SK-N-SH (cell line): ENCODE data around the gene DCUN1D1. TPM values are rescaled to one million over a fixed set of nuclear protein-coding genes. Genes with fewer than 3 reads are reported as not detected.

Experiments used
- CTCF ChIA-PET: fragments of 300-600, 350-600 bp; formaldehyde crosslinking; extraction: SDS; loops from one replicate; lab custom pipeline; 2021; lab: Yijun Ruan, JAX
- POLR2A ChIA-PET: fragments of 350-600 bp; sonication (Branson Sonifier 250); formaldehyde crosslinking; extraction: SDS; loops from one replicate; lab custom pipeline; 2020; ENCODE audit warnings: antibody characterized with exemption, inconsistent platforms; lab: Yijun Ruan, JAX
- DNase-seq: peaks from one replicate; pipeline ENCODE4 v3.0.0; 2012
- H2AFZ ChIP-seq: fragments of 200-600 bp; sonication (generic); 2 replicates; pipeline ENCODE4 v1.8.1; 2016; ENCODE audit warnings: antibody characterized with exemption, mild to moderate bottlenecking, low read depth
- H3F3A ChIP-seq: fragments of 200-600 bp; sonication (generic); replicated peaks from 2 replicates; pipeline ENCODE3; 2016; ENCODE audit warnings: antibody characterized with exemption, mild to moderate bottlenecking; ENCODE audit not compliant: insufficient read depth
- H3K27ac ChIP-seq, 2 experiments: fragments of 200-500 bp in 1 of 2; fragments of 200-600 bp in 1 of 2; sonication (Bioruptor generic) in 1 of 2; sonication (generic), shearing (Covaris generic) in 1 of 2; 2 replicates each; pipeline versions ENCODE4 v1.5.1 to v1.6.1; 2014 to 2016; ENCODE audit warnings: low read depth in 2 of 2, inconsistent platforms in 1 of 2, low read length in 1 of 2, mild to moderate bottlenecking in 1 of 2, mixed read lengths in 1 of 2
- H3K27me3 ChIP-seq: fragments of 200-600 bp; sonication (generic), shearing (Covaris generic); 2 replicates; pipeline ENCODE4 v1.6.1; 2016; ENCODE audit warnings: mixed run types; ENCODE audit not compliant: insufficient read depth
- H3K36me3 ChIP-seq, 2 experiments: fragments of 200-500 bp in 1 of 2; fragments of 200-600 bp in 1 of 2; sonication (Bioruptor generic) in 1 of 2; sonication (generic) in 1 of 2; replicated peaks in 1 of 2; 2 replicates each; pipeline versions ENCODE3 to v1.5.1; 2014 to 2016; ENCODE audit warnings: low read length in 1 of 2, mild to moderate bottlenecking in 1 of 2; ENCODE audit not compliant: insufficient read depth in 2 of 2, control insufficient read depth in 1 of 2
- H3K4me1 ChIP-seq, 2 experiments: fragments of 200-500 bp in 1 of 2; fragments of 200-600 bp in 1 of 2; sonication (Bioruptor generic) in 1 of 2; sonication (generic), shearing (Covaris generic) in 1 of 2; 2 replicates each; pipeline versions ENCODE4 v1.5.1 to v1.6.1; 2014 to 2016; ENCODE audit warnings: low read depth in 1 of 2, low read length in 1 of 2, mixed run types in 1 of 2; ENCODE audit not compliant: insufficient read depth in 2 of 2, control insufficient read depth in 1 of 2
- H3K4me2 ChIP-seq: fragments of 200-600 bp; sonication (generic), shearing (Covaris generic); 2 replicates; pipeline ENCODE4 v1.6.1; 2017; ENCODE audit warnings: mixed run types
- H3K4me3 ChIP-seq, 2 experiments: fragments of 200-500 bp in 1 of 2; fragments of 200-600 bp in 1 of 2; sonication (Bioruptor generic) in 1 of 2; sonication (generic), shearing (Covaris generic) in 1 of 2; 2 replicates each; pipeline versions ENCODE4 v1.5.1 to v1.8.1; 2014 to 2016; ENCODE audit warnings: low read depth in 2 of 2, inconsistent platforms in 1 of 2, low read length in 1 of 2, mild to moderate bottlenecking in 1 of 2, mixed read lengths in 1 of 2, moderate library complexity in 1 of 2
- H3K79me2 ChIP-seq: fragments of 200-600 bp; sonication (generic); 2 replicates; pipeline ENCODE4 v1.8.1; 2017; ENCODE audit warnings: mild to moderate bottlenecking; ENCODE audit not compliant: insufficient read depth
- H3K9ac ChIP-seq: fragments of 200-600 bp; sonication (generic); 2 replicates; pipeline ENCODE4 v1.6.1; 2017; ENCODE audit warnings: mixed run types
- H3K9me2 ChIP-seq: fragments of 200-600 bp; sonication (generic); 2 replicates; pipeline ENCODE4 v1.6.1; 2017; ENCODE audit warnings: mixed run types
- H3K9me3 ChIP-seq: fragments of 200-600 bp; sonication (generic); 2 replicates; pipeline ENCODE4 v1.6.1; 2017; ENCODE audit warnings: mixed run types, mild to moderate bottlenecking, moderate library complexity
- H4K20me1 ChIP-seq: fragments of 200-600 bp; sonication (generic); 2 replicates; pipeline ENCODE4 v1.6.1; 2017; ENCODE audit warnings: mild to moderate bottlenecking, mixed run types; ENCODE audit not compliant: insufficient read depth
- CHD2 ChIP-seq: fragments of 150-350 bp; IDR thresholded peaks from 2 replicates; pipeline ENCODE4 v1.6.1; 2018; ENCODE audit warnings: low read length; ENCODE audit not compliant: partially characterized antibody
- CTCF ChIP-seq: fragments of 200-600 bp; sonication (generic); IDR thresholded peaks from 2 replicates; pipeline ENCODE4 v1.6.1; 2017; ENCODE audit warnings: antibody characterized with exemption, mild to moderate bottlenecking, moderate library complexity
- ELF1 ChIP-seq: IDR thresholded peaks from 2 replicates; pipeline ENCODE4 v1.4.0; 2012
- FOSL2 ChIP-seq: IDR thresholded peaks from 2 replicates; pipeline ENCODE4 v1.4.0; 2012; ENCODE audit warnings: low read depth, mild to moderate bottlenecking, moderate library complexity, borderline replicate concordance
- FOXJ3 ChIP-seq: sonication (generic); formaldehyde crosslinking; IDR thresholded peaks from 2 replicates; pipeline ENCODE4 v1.5.1; 2020; ENCODE audit warnings: mild to moderate bottlenecking, missing genetic modification reagents
- RAD21 ChIP-seq: IDR thresholded peaks from 2 replicates; pipeline ENCODE4 v1.6.1; 2012; ENCODE audit warnings: mild to moderate bottlenecking, low read length
- RCOR1 ChIP-seq: fragments of 150-350 bp; IDR thresholded peaks from 2 replicates; pipeline ENCODE4 v1.6.1; 2017; ENCODE audit warnings: antibody characterized with exemption, low read length
- TCF12 ChIP-seq: IDR thresholded peaks from 2 replicates; pipeline ENCODE4 v1.4.0; 2012
- ZBTB33 ChIP-seq: IDR thresholded peaks from 2 replicates; pipeline ENCODE4 v1.4.0; 2012; ENCODE audit warnings: low read depth, borderline replicate concordance
- WGBS: methylation state at CpG from one replicate; pipeline ENCODE4 v1.1.6; 2017; ENCODE audit warnings: low lambda C conversion rate; 5-methylcytosine and 5-hydroxymethylcytosine counted together
- polyA plus RNA-seq, 3 experiments: library from polyadenylated mRNA; depleted of rRNA; stranded (reverse); fragments of >200 nt; gene quantifications; 2 replicates each; pipeline ENCODE4 v1.2.3, GENCODE V29; 2012
- TF ChIP-seq, protein P1 (sequence below): IDR thresholded peaks from 2 replicates; pipeline ENCODE4 v1.6.1; 2012; ENCODE audit warnings: mild to moderate bottlenecking, low read depth, low read length, moderate library complexity

Gene DCUN1D1
- polyA plus RNA-seq, 1 of the 3 experiments (the other 2 are of a cell fraction), result 4.5 TPM

- Histone ChIP-seq H2AFZ (no peak overlapping the region), H3K9ac (no peak overlapping the region), H3K4me2 (no peak overlapping the region), H3K4me1 (no peaks in the 10 kb centered on the region), H3F3A (peaks cover 7% of the 10 kb centered on the region), H3K9me3 (no peaks in the 10 kb centered on the region), H3K27ac (no peak overlapping the region), H3K9me2 (no peaks in the 10 kb centered on the region), H3K79me2 (no peaks in the 10 kb centered on the region), H3K36me3 (peaks cover 29 to 50% of the 10 kb centered on the region in 2 experiments), H4K20me1 (no peaks in the 10 kb centered on the region), H3K27me3 (no peaks in the 10 kb centered on the region), H3K4me3 (no peak overlapping the region)
- no peak for TF ChIP-seq CTCF
- no peak for TF ChIP-seq FOXJ3 (CRISPR knock-in tag)
- TF ChIP-seq CHD2, result no peak
- no peak for TF ChIP-seq RCOR1
- TF ChIP-seq, protein P1, sequence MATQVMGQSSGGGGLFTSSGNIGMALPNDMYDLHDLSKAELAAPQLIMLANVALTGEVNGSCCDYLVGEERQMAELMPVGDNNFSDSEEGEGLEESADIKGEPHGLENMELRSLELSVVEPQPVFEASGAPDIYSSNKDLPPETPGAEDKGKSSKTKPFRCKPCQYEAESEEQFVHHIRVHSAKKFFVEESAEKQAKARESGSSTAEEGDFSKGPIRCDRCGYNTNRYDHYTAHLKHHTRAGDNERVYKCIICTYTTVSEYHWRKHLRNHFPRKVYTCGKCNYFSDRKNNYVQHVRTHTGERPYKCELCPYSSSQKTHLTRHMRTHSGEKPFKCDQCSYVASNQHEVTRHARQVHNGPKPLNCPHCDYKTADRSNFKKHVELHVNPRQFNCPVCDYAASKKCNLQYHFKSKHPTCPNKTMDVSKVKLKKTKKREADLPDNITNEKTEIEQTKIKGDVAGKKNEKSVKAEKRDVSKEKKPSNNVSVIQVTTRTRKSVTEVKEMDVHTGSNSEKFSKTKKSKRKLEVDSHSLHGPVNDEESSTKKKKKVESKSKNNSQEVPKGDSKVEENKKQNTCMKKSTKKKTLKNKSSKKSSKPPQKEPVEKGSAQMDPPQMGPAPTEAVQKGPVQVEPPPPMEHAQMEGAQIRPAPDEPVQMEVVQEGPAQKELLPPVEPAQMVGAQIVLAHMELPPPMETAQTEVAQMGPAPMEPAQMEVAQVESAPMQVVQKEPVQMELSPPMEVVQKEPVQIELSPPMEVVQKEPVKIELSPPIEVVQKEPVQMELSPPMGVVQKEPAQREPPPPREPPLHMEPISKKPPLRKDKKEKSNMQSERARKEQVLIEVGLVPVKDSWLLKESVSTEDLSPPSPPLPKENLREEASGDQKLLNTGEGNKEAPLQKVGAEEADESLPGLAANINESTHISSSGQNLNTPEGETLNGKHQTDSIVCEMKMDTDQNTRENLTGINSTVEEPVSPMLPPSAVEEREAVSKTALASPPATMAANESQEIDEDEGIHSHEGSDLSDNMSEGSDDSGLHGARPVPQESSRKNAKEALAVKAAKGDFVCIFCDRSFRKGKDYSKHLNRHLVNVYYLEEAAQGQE, result no peak
- TF ChIP-seq ZBTB33, result no peak
- CTCF ChIA-PET, result interaction anchor here (0.8 kb wide), 1 partner anchor 137 kb away, joined by 3 read pairs; no protein-coding TSS in a partner anchor
- POLR2A ChIA-PET, result no interaction called here
- no peak for DNase-seq
Observed at GRCh38 chr3:182947888-182948287, 32.5 kb downstream of the DCUN1D1 start.

DNA sequence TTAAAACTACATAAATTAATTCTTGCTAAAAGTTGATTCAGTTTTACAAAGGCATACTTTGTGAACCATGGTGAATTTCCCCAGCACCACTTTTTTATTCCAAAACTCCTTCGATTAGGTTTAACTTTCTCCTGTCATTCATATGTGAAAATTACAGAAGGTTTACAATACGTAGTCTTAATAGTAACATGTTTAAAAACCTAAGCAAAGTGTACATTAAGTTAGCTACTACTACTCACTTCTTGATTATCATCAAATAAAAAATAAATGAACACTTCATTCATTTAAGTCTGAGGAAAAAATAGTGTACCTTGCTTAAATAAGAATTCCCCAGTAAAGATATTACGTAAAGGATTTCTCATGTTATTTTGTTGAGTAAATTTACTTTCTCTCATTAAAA, 38.6 kb downstream of the DCUN1D1 start:
- 95% methylated on average over 3 of the region's 3 CpGs for WGBS
- H3F3A ChIP-seq, result peaks cover 6% of the 10 kb centered on the region
- ChIA-PET POLR2A (no interaction called here), CTCF (no interaction called here)
- H3K36me3 ChIP-seq, result peaks cover 28 to 53% of the 10 kb centered on the region in 2 experiments
- no peaks in the 10 kb centered on the region for H3K27me3 ChIP-seq
- no peak overlapping the region for H3K9ac ChIP-seq
- no peak overlapping the region for H2AFZ ChIP-seq
- H3K4me3 ChIP-seq, result no peak overlapping the region
- H4K20me1 ChIP-seq, result no peaks in the 10 kb centered on the region
- no peak overlapping the region for H3K27ac ChIP-seq
- no peaks in the 10 kb centered on the region for H3K79me2 ChIP-seq
- TF ChIP-seq ELF1 (no peak), FOSL2 (no peak), TCF12 (no peak), RAD21 (no peak)
- TF ChIP-seq, protein P1, result no peak
- no peaks in the 10 kb centered on the region; a peak in 1 of 4 replicates for H3K4me1 ChIP-seq
- H3K9me3 ChIP-seq, result no peaks in the 10 kb centered on the region
- no peaks in the 10 kb centered on the region for H3K9me2 ChIP-seq
- no peak for DNase-seq
- H3K4me2 ChIP-seq, result no peak overlapping the region
